WTC11 (cell line): Measurements from ENCODE around the gene ZNF302. TPM values are rescaled to one million over a fixed set of nuclear protein-coding genes. Genes with fewer than 3 reads are reported as not detected.

ENCODE experiments used
- ATAC-seq: fragments of 200-7000 bp; cut with Tn5 transposase; 2 replicates; pipeline ENCODE4 v1.10.0; 2021; ENCODE audit warnings: mild to moderate bottlenecking, moderate library complexity
- CTCF ChIA-PET: fragments of 300-600 bp; sonication (Branson Sonifier 250); formaldehyde crosslinking; loops from one replicate; lab custom pipeline; 2021; ENCODE audit warnings: antibody characterized with exemption; lab: Charles Lee
- POLR2A ChIA-PET: fragments of 350-600 bp; sonication (Branson Sonifier 250); formaldehyde crosslinking; loops from one replicate; lab custom pipeline; 2021; ENCODE audit warnings: antibody characterized with exemption; lab: Charles Lee
- DNase-seq: peaks from one replicate; pipeline ENCODE4 v3.0.0; 2021; ENCODE audit warnings: low spot score
- H3K27ac Mint-ChIP-seq: 2 replicates; pipeline ENCODE4 v1.8.0; 2021; ENCODE audit warnings: mixed read lengths
- H3K27me3 Mint-ChIP-seq: 2 replicates; pipeline ENCODE4 v1.8.0; 2021; ENCODE audit warnings: low read depth, mild to moderate bottlenecking, moderate library complexity, mixed read lengths
- H3K36me3 Mint-ChIP-seq: 2 replicates; pipeline ENCODE4 v1.8.0; 2021; ENCODE audit warnings: mixed read lengths
- H3K4me1 Mint-ChIP-seq: 2 replicates; pipeline ENCODE4 v1.8.0; 2022; ENCODE audit warnings: mixed read lengths
- H3K4me3 Mint-ChIP-seq: 2 replicates; pipeline ENCODE4 v1.8.0; 2021; ENCODE audit warnings: mild to moderate bottlenecking, moderate library complexity, mixed read lengths
- H3K9me3 Mint-ChIP-seq: 2 replicates; pipeline ENCODE4 v1.8.0; 2021; ENCODE audit warnings: mixed read lengths
- AFF4 ChIP-seq: sonication (generic); formaldehyde crosslinking; IDR thresholded peaks from 2 replicates; pipeline ENCODE4 v1.8.1; 2023; ENCODE audit warnings: mild to moderate bottlenecking, missing genetic modification reagents, borderline replicate concordance
- ATF1 ChIP-seq: sonication (generic); formaldehyde crosslinking; IDR thresholded peaks from 2 replicates; pipeline ENCODE4 v1.8.1; 2023; ENCODE audit warnings: mild to moderate bottlenecking, moderate library complexity, missing genetic modification reagents
- ATF2 ChIP-seq: sonication (generic); formaldehyde crosslinking; IDR thresholded peaks from 2 replicates; pipeline ENCODE4 v1.8.1; 2022; ENCODE audit warnings: low read depth, missing genetic modification reagents, borderline replicate concordance
- CBFB ChIP-seq: sonication (generic); formaldehyde crosslinking; IDR thresholded peaks from 2 replicates; pipeline ENCODE4 v1.8.1; 2022; ENCODE audit warnings: mild to moderate bottlenecking, low read depth, missing genetic modification reagents
- CREB1 ChIP-seq: sonication (generic); formaldehyde crosslinking; IDR thresholded peaks from 2 replicates; pipeline ENCODE4 v1.8.0; 2023; ENCODE audit warnings: mild to moderate bottlenecking, missing genetic modification reagents
- E2F4 ChIP-seq: sonication (generic); formaldehyde crosslinking; IDR thresholded peaks from 2 replicates; pipeline ENCODE4 v1.8.1; 2022; ENCODE audit warnings: low read depth, mild to moderate bottlenecking, moderate library complexity, missing genetic modification reagents, borderline replicate concordance
- ERG ChIP-seq: fragments of 250-450 bp; sonication (Bioruptor Pico); IDR thresholded peaks from 2 replicates; pipeline ENCODE4 v1.8.0; 2021; ENCODE audit warnings: mild to moderate bottlenecking
- FOXJ3 ChIP-seq: sonication (generic); formaldehyde crosslinking; IDR thresholded peaks from 2 replicates; pipeline ENCODE4 v1.9.0; 2021; ENCODE audit warnings: missing genetic modification reagents, mild to moderate bottlenecking, borderline replicate concordance
- FOXP1 ChIP-seq: sonication (generic); formaldehyde crosslinking; IDR thresholded peaks from 2 replicates; pipeline ENCODE4 v1.8.0; 2022; ENCODE audit warnings: missing genetic modification reagents, mild to moderate bottlenecking, moderate library complexity, borderline replicate concordance
- GTF2I ChIP-seq: fragments of 250-450 bp; sonication (Bioruptor Pico); conservative IDR thresholded peaks from 2 replicates; pipeline ENCODE4 v1.4.0; 2021; ENCODE audit warnings: mild to moderate bottlenecking
- IRF2 ChIP-seq: sonication (generic); formaldehyde crosslinking; IDR thresholded peaks from 2 replicates; pipeline ENCODE4 v1.8.0; 2022; ENCODE audit warnings: low read depth, missing genetic modification reagents, borderline replicate concordance
- MXD4 ChIP-seq: fragments of 250-450 bp; sonication (Bioruptor Pico); IDR thresholded peaks from 2 replicates; pipeline ENCODE4 v1.8.0; 2021; ENCODE audit warnings: mild to moderate bottlenecking, moderate library complexity, borderline replicate concordance
- NR1H2 ChIP-seq: sonication (generic); formaldehyde crosslinking; IDR thresholded peaks from 2 replicates; pipeline ENCODE4 v1.9.0; 2021; ENCODE audit warnings: mild to moderate bottlenecking, moderate library complexity, missing genetic modification reagents
- PREB ChIP-seq: sonication (generic); formaldehyde crosslinking; IDR thresholded peaks from 2 replicates; pipeline ENCODE4 v1.8.1; 2022; ENCODE audit warnings: mild to moderate bottlenecking, missing genetic modification reagents, moderate library complexity, borderline replicate concordance
- RELA ChIP-seq: sonication (generic); formaldehyde crosslinking; IDR thresholded peaks from 2 replicates; pipeline ENCODE4 v1.8.1; 2022; ENCODE audit warnings: missing genetic modification reagents, mild to moderate bottlenecking, borderline replicate concordance
- RORB ChIP-seq: fragments of 250-450 bp; sonication (Bioruptor Pico); IDR thresholded peaks from 2 replicates; pipeline ENCODE4 v1.9.0; 2021; ENCODE audit warnings: mild to moderate bottlenecking
- SP1 ChIP-seq: sonication (generic); formaldehyde crosslinking; conservative IDR thresholded peaks from 2 replicates; pipeline ENCODE4 v1.8.1; 2022; ENCODE audit warnings: missing genetic modification reagents
- TEAD4 ChIP-seq: sonication (generic); formaldehyde crosslinking; IDR thresholded peaks from 2 replicates; pipeline ENCODE4 v1.8.0; 2022; ENCODE audit warnings: mild to moderate bottlenecking, missing genetic modification reagents
- total RNA-seq: library from RNA; stranded (reverse); gene quantifications from 3 replicates; pipeline ENCODE4 v1.2.3, GENCODE V29; 2021
- TF ChIP-seq, protein P1 (sequence below): fragments of 250-450 bp; sonication (Bioruptor Pico); conservative IDR thresholded peaks from 2 replicates; pipeline ENCODE4 v1.9.0; 2021; ENCODE audit warnings: mild to moderate bottlenecking
- TF ChIP-seq, protein P2 (sequence below): sonication (generic); formaldehyde crosslinking; IDR thresholded peaks from 2 replicates; pipeline ENCODE4 v1.8.0; 2022; ENCODE audit warnings: mild to moderate bottlenecking, missing genetic modification reagents

Gene ZNF302
- total RNA-seq, 1 experiment from 2014 or later, result 23.5 TPM

DNA sequence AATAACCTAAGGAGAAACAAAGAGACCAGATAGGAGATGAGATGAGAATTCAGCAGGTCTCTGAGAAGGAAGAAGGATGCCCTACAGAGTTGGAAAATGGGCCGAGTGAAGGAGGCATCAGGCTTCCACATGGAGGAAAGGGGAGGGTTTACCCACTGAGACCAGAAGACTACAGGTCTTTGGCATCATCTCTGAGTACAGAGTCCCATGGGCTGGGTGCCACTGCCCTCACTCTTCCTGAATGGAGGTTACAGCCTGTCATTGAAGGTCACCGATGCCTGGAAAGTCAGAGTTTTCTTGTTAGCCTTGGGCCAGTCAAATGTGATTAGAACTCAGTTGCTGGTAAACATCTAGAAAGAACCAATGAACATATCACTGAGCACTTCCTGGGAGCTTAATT, 9.9 kb downstream of the ZNF302 start (continued):
- no peak for TF ChIP-seq ATF1 (CRISPR knock-in tag)
- TF ChIP-seq ERG, result no peak
- no peak for TF ChIP-seq RELA (CRISPR knock-in tag)

- POLR2A ChIA-PET, result no interaction called here
- no peak overlapping the region for H3K4me3 Mint-ChIP-seq
- H3K27ac Mint-ChIP-seq, result no peak overlapping the region
- no peak for DNase-seq
- H3K27me3 Mint-ChIP-seq, result peaks cover 8% of the 10 kb centered on the region
- ATAC-seq, result no peak
- peaks cover 31% of the 10 kb centered on the region for H3K9me3 Mint-ChIP-seq
- TF ChIP-seq TEAD4 (CRISPR knock-in tag) (no peak), NR1H2 (CRISPR knock-in tag) (no peak), ERG (no peak), IRF2 (no peak), PREB (CRISPR knock-in tag) (no peak), MXD4 (CRISPR knock-in tag) (no peak), FOXP1 (CRISPR knock-in tag) (no peak), SP1 (CRISPR knock-in tag) (no peak), GTF2I (CRISPR knock-in tag) (no peak), CBFB (no peak), E2F4 (CRISPR knock-in tag) (no peak), FOXJ3 (CRISPR knock-in tag) (no peak), AFF4 (CRISPR knock-in tag) (no peak), ATF2 (CRISPR knock-in tag) (no peak), RORB (CRISPR knock-in tag) (no peak), CREB1 (no peak)
- TF ChIP-seq, protein P1, sequence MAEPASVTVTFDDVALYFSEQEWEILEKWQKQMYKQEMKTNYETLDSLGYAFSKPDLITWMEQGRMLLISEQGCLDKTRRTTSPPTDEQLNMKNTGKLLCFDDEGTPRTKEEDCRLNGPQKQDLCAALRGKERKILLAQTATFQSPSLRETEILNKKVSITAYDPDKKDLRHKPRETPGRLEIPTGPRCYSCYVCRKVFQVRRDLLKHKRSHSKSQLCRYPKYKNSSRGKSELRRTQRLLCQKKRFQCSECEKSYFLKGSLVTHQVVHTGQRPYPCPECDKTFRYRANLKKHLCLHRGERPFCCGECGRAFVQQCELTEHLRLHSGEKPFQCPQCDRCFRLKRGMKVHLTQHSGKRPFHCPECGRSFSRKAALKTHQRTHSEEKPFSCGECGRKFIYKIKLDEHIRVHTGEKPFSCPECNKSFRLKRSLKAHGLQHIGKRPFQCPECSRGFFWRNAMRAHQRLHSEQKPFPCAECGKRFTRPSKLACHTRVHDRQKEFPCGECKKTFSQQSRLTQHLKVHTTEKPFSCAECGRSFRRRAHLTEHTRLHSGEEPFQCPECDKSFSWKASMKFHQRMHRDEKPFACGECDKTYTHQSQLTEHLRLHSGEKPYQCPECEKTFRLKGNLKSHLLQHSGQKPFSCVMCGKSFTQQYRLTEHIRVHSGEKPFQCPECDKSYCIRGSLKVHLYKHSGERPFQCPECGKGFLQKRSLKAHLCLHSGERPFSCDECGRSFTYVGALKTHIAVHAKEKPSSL (CRISPR knock-in tag), result no peak
- TF ChIP-seq, protein P2, sequence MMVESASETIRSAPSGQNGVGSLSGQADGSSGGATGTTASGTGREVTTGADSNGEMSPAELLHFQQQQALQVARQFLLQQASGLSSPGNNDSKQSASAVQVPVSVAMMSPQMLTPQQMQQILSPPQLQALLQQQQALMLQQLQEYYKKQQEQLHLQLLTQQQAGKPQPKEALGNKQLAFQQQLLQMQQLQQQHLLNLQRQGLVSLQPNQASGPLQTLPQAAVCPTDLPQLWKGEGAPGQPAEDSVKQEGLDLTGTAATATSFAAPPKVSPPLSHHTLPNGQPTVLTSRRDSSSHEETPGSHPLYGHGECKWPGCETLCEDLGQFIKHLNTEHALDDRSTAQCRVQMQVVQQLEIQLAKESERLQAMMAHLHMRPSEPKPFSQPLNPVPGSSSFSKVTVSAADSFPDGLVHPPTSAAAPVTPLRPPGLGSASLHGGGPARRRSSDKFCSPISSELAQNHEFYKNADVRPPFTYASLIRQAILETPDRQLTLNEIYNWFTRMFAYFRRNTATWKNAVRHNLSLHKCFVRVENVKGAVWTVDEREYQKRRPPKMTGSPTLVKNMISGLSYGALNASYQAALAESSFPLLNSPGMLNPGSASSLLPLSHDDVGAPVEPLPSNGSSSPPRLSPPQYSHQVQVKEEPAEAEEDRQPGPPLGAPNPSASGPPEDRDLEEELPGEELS (CRISPR knock-in tag), result no peak
- CTCF ChIA-PET, result no interaction called here
- peaks cover 4% of the 10 kb centered on the region; the same call in 1 of the 2 replicates for H3K4me1 Mint-ChIP-seq
- peaks cover 25% of the 10 kb centered on the region for H3K36me3 Mint-ChIP-seq
Observed at GRCh38 chr19:34688592-34688991, 11.1 kb downstream of the ZNF302 start.
